Ovary (tissue), 3 donors: ENCODE data around the gene TEX13D.

Experiments used
- POLR2A ChIP-seq: fragments of 450-650 bp; IDR thresholded peaks from one replicate; pipeline ENCODE4 v1.6.1; 2017; ENCODE audit warnings: antibody characterized with exemption, mild to moderate bottlenecking, moderate library complexity
- TF ChIP-seq, protein P1 (sequence below), 3 donors: fragments of 450-650 bp in 2 of 3; fragments of 200-600 bp in 1 of 3; IDR thresholded peaks; one replicate each; pipeline versions ENCODE4 v1.5.1 to v1.8.0; 2016 to 2022; ENCODE audit warnings: antibody characterized with exemption in 3 of 3, mild to moderate bottlenecking in 1 of 3
- donor health status: DM: no; HTN: no; CAD: no.

DNA sequence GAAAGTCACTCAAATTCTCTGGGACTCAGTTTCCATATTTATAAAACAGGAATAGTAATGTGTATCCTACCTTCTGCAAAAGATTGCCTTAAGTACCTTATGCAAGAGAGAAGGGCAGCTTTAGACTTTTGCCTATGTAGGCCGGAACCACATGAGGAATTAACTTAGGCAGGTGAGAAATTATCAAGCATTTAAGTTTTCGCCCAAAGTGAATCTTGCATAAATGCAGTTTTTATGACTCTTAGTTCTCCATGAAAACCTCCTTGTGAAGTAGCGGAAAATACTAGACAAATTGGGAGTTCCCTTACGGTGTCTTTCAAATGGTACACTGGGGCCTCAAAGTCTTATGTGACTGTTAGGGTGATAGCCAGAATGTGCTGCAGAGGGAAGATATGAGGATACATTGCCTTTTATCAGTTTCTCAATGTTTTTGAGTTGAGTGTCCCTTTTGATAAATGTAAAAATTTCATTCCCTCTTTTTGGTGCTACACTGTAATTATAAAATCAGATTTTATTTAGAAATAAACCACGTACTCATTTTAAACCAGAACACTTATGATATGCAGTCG is 16.5 kb downstream of the TEX13D start:
- TF ChIP-seq, protein P1, sequence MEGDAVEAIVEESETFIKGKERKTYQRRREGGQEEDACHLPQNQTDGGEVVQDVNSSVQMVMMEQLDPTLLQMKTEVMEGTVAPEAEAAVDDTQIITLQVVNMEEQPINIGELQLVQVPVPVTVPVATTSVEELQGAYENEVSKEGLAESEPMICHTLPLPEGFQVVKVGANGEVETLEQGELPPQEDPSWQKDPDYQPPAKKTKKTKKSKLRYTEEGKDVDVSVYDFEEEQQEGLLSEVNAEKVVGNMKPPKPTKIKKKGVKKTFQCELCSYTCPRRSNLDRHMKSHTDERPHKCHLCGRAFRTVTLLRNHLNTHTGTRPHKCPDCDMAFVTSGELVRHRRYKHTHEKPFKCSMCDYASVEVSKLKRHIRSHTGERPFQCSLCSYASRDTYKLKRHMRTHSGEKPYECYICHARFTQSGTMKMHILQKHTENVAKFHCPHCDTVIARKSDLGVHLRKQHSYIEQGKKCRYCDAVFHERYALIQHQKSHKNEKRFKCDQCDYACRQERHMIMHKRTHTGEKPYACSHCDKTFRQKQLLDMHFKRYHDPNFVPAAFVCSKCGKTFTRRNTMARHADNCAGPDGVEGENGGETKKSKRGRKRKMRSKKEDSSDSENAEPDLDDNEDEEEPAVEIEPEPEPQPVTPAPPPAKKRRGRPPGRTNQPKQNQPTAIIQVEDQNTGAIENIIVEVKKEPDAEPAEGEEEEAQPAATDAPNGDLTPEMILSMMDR (IDR thresholded peaks at IDR 0.05) = no peak
- no peak for TF ChIP-seq POLR2A
